Lung (tissue), 12 donors: Measurements from ENCODE around the gene RMC1. TPM values are rescaled to one million over a fixed set of nuclear protein-coding genes. Genes with fewer than 3 reads are reported as not detected.

ENCODE experiments used
- ATAC-seq: fragments of 200-7000 bp; cut with Tn5 transposase; one replicate; pipeline ENCODE4 v1.9.1; 2020; ENCODE audit warnings: moderate number of reproducible peaks; ENCODE audit not compliant: insufficient read depth, low FRiP score
- DNase-seq, 3 donors: peaks; one replicate each; pipeline ENCODE4 v3.0.0-alpha.2; 2013 to 2017
- H3K27ac ChIP-seq, 2 donors: one replicate each; pipeline ENCODE4 v1.5.1; 2013; ENCODE audit warnings: mild to moderate bottlenecking in 2 of 2, moderate library complexity in 2 of 2, control low read depth in 1 of 2, inconsistent platforms in 1 of 2, low read depth in 1 of 2, low read length in 1 of 2
- H3K27me3 ChIP-seq, 3 donors: one replicate each; pipeline ENCODE4 v1.5.1; 2013; ENCODE audit warnings: low read length in 2 of 3; ENCODE audit not compliant: control insufficient read depth in 3 of 3, insufficient read depth in 3 of 3
- H3K36me3 ChIP-seq, 4 donors: one replicate each; pipeline ENCODE4 v1.5.1; 2013; ENCODE audit warnings: low read length in 4 of 4, mild to moderate bottlenecking in 1 of 4, moderate library complexity in 1 of 4; ENCODE audit not compliant: control insufficient read depth in 4 of 4, insufficient read depth in 4 of 4
- H3K4me1 ChIP-seq, 5 donors: one replicate each; pipeline ENCODE4 v1.5.1; 2013; ENCODE audit warnings: low read length in 5 of 5, mild to moderate bottlenecking in 2 of 5, moderate library complexity in 1 of 5; ENCODE audit not compliant: control insufficient read depth in 5 of 5, insufficient read depth in 5 of 5
- H3K4me3 ChIP-seq: one replicate; pipeline ENCODE4 v1.5.1; 2013; ENCODE audit warnings: mild to moderate bottlenecking, control low read depth, moderate library complexity
- H3K9ac ChIP-seq, 2 donors: one replicate each; pipeline ENCODE4 v1.5.1; 2013; ENCODE audit warnings: low read length in 2 of 2, control low read depth in 1 of 2; ENCODE audit not compliant: insufficient read depth in 1 of 2
- H3K9me3 ChIP-seq, 4 donors: one replicate each; pipeline ENCODE4 v1.5.1; 2013; ENCODE audit warnings: low read length in 3 of 4, mild to moderate bottlenecking in 1 of 4, moderate library complexity in 1 of 4; ENCODE audit not compliant: control insufficient read depth in 4 of 4, insufficient read depth in 3 of 4
- CTCF ChIP-seq: IDR thresholded peaks from 2 replicates; pipeline ENCODE4 v1.5.1; 2012; ENCODE audit warnings: mild to moderate bottlenecking; ENCODE audit errors: control extremely low read depth, extremely low read depth
- WGBS, 2 donors: extraction: QIAGEN DNeasy Blood & Tissue Kit; methylation state at CpG; one replicate each; pipeline ENCODE4 v1.1.7; 2013; 5-methylcytosine and 5-hydroxymethylcytosine counted together
- polyA plus RNA-seq, 2 donors: library from polyadenylated mRNA; stranded (reverse); fragments of 200-250 nt; gene quantifications; one replicate each; pipeline ENCODE4 v1.2.1, GENCODE V29; 2013
- total RNA-seq, 2 donors: library from RNA; depleted of rRNA in 1 of 2; stranded (reverse); fragments of >200 nt in 1 of 2; gene quantifications; one replicate each; pipeline ENCODE4 v1.2.1, GENCODE V29; 2014 to 2021
- donor health status: control.
- donor health status: control.
- donor health status: Bipolar disorder and iron deficiency.
- donor health status: healthy.
- donor health status: DM: yes; HTN: yes; CAD: no.

Gene RMC1
- total and polyA plus RNA-seq, 4 donors = 28.2 to 71.3 (median 32.2) TPM

GRCh38 chr18:23498877-23499276, 4.4 kb upstream of the RMC1 start:
- Histone ChIP-seq H3K9me3 (no peaks in the 10 kb centered on the region), H3K9ac (no peak overlapping the region), H3K4me1 (peaks cover 0 to 8% (median 0%) of the 10 kb centered on the region in 5 donors), H3K4me3 (no peak overlapping the region), H3K36me3 (no peaks in the 10 kb centered on the region), H3K27ac (no peak overlapping the region), H3K27me3 (no peaks in the 10 kb centered on the region)
- 26 to 32% methylated on average over 5 of the region's 5 CpGs for WGBS, 2 donors
- peak; percentile 43 for TF ChIP-seq CTCF
- peak; percentile 54 to 65 (median 62) for DNase-seq
- no peak for ATAC-seq

GRCh38 chr18:23499291-23499781, 4.0 kb upstream of the RMC1 start:
- Histone ChIP-seq H3K4me1 (peaks cover 0 to 12% (median 2%) of the 10 kb centered on the region in 5 donors), H3K4me3 (no peak overlapping the region), H3K27ac (no peak overlapping the region), H3K9ac (no peak overlapping the region), H3K27me3 (no peaks in the 10 kb centered on the region), H3K9me3 (no peaks in the 10 kb centered on the region), H3K36me3 (no peaks in the 10 kb centered on the region)
- 45 to 61% methylated on average over 11 of the region's 11 CpGs for WGBS, 2 donors
- TF ChIP-seq CTCF = no peak
- no peak for ATAC-seq
- DNase-seq = no peak

- WGBS, 2 donors = 91 to 97% methylated on average over 6 of the region's 6 CpGs
- Histone ChIP-seq H3K9me3 (no peaks in the 10 kb centered on the region), H3K36me3 (peaks cover 0 to 5% (median 3%) of the 10 kb centered on the region in 4 donors), H3K4me1 (peaks cover 0 to 14% (median 7%) of the 10 kb centered on the region in 5 donors), H3K27me3 (no peaks in the 10 kb centered on the region), H3K4me3 (no peak overlapping the region), H3K27ac (no peak overlapping the region), H3K9ac (no peak overlapping the region)
- DNase-seq (no peak), ATAC-seq (no peak)
- TF ChIP-seq CTCF = no peak
Measured at GRCh38 chr18:23501626-23502025, 1.7 kb upstream of the RMC1 start.

GRCh38 chr18:23502516-23503037, 734 bp upstream of the RMC1 start:
- ATAC-seq = no peak

More at GRCh38 chr18:23502516-23503037, 734 bp upstream of the RMC1 start:
- peaks cover 0 to 10% (median 4%) of the 10 kb centered on the region in 4 donors for H3K36me3 ChIP-seq
- peak overlapping the region; percentile 69 for H3K4me3 ChIP-seq
- peaks cover 0 to 14% (median 7%) of the 10 kb centered on the region in 5 donors for H3K4me1 ChIP-seq
- peak overlapping the region; percentile 92 to 99 for H3K27ac ChIP-seq
- WGBS, 2 donors = 15 to 31% methylated on average over 6 of the region's 6 CpGs
- no peaks in the 10 kb centered on the region for H3K27me3 ChIP-seq
- no peak for DNase-seq
- no peak for TF ChIP-seq CTCF
- H3K9me3 ChIP-seq = no peaks in the 10 kb centered on the region
- H3K9ac ChIP-seq = peak overlapping the region; percentile 72 to 76
